ENCODE data around the gene LIMS1. TPM values are rescaled to one million over a fixed set of nuclear protein-coding genes. Genes with fewer than 3 reads are reported as not detected.

The LIMS1 gene
- total RNA-seq, 2 donors from 2014 or later: 82.9 to 90.4 TPM

GRCh38 chr2:108616318-108616717 lies 82.0 kb downstream of the LIMS1 start:
- H3K9me3 ChIP-seq: no peaks in the 10 kb centered on the region
- WGBS: 86% methylated on average over 5 of the region's 5 CpGs
- peak overlapping the region; percentile 39 to 41 for H3K27ac ChIP-seq
- no peaks in the 10 kb centered on the region for H3K36me3 ChIP-seq
- no peak for DNase-seq (ENCODE audit: low spot score)
- no peaks in the 10 kb centered on the region for H3K27me3 ChIP-seq (replicated peaks; ENCODE audit: insufficient read depth)
- intact Hi-C loops (cut with DNase I): no loop called here
- H3K4me3 ChIP-seq: no peak overlapping the region
- H3K4me1 ChIP-seq (replicated peaks): peaks cover 30% of the 10 kb centered on the region
- no peak for TF ChIP-seq POLR2A (IDR thresholded peaks at IDR 0.05)
- TF ChIP-seq, protein P1, sequence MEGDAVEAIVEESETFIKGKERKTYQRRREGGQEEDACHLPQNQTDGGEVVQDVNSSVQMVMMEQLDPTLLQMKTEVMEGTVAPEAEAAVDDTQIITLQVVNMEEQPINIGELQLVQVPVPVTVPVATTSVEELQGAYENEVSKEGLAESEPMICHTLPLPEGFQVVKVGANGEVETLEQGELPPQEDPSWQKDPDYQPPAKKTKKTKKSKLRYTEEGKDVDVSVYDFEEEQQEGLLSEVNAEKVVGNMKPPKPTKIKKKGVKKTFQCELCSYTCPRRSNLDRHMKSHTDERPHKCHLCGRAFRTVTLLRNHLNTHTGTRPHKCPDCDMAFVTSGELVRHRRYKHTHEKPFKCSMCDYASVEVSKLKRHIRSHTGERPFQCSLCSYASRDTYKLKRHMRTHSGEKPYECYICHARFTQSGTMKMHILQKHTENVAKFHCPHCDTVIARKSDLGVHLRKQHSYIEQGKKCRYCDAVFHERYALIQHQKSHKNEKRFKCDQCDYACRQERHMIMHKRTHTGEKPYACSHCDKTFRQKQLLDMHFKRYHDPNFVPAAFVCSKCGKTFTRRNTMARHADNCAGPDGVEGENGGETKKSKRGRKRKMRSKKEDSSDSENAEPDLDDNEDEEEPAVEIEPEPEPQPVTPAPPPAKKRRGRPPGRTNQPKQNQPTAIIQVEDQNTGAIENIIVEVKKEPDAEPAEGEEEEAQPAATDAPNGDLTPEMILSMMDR (IDR thresholded peaks at IDR 0.05): no peak
- TF ChIP-seq POLR2AphosphoS5 (IDR thresholded peaks at IDR 0.05): no peak

GRCh38 chr2:108616751-108617161 lies 82.5 kb downstream of the LIMS1 start:
- WGBS: 9% methylated on average over 2 of the region's 2 CpGs
- Histone ChIP-seq H3K27ac (peak overlapping the region; percentile 39 to 41), H3K4me3 (no peak overlapping the region), H3K9me3 (no peaks in the 10 kb centered on the region), H3K36me3 (no peaks in the 10 kb centered on the region), H3K27me3 (replicated peaks; ENCODE audit: insufficient read depth) (no peaks in the 10 kb centered on the region), H3K4me1 (replicated peaks) (peaks cover 30% of the 10 kb centered on the region)
- DNase-seq (ENCODE audit: low spot score): peak; percentile 82
- TF ChIP-seq POLR2A (IDR thresholded peaks at IDR 0.05): no peak
- TF ChIP-seq, protein P1 (IDR thresholded peaks at IDR 0.05): no peak
- TF ChIP-seq POLR2AphosphoS5 (IDR thresholded peaks at IDR 0.05): peak; percentile 84
- intact Hi-C loops (cut with DNase I): no loop called here

DNA sequence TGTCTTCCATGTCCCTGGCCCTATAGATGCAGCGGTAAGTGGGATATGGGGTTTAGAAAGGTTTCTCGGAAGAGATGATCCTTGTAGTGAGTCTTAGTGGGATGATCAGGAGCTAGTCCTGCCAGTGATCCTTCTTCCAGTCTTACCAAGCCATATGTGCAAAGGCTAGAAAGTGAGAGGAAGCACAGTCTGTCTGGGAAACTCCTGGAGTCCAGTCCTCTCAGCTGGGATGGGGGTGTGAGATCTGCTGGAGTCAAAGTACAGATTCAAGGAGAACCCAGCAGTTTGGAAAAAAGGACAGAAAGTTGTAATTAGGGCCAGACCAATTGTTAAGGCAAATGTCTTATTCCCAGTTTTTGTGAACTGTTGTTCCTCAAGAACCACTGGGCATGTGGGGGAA lies 83.3 kb downstream of the LIMS1 start:
- H3K4me1 ChIP-seq (replicated peaks): peaks cover 29% of the 10 kb centered on the region
- no peaks in the 10 kb centered on the region for H3K27me3 ChIP-seq (replicated peaks; ENCODE audit: insufficient read depth)
- TF ChIP-seq POLR2AphosphoS5 (IDR thresholded peaks at IDR 0.05) (no peak), POLR2A (IDR thresholded peaks at IDR 0.05) (no peak)
- TF ChIP-seq, protein P1 (IDR thresholded peaks at IDR 0.05): no peak
- H3K4me3 ChIP-seq: no peak overlapping the region
- no peaks in the 10 kb centered on the region for H3K9me3 ChIP-seq
- WGBS: 72% methylated on average over 2 of the region's 2 CpGs
- DNase-seq (ENCODE audit: low spot score): no peak
- intact Hi-C loops (cut with DNase I): no loop called here
- H3K27ac ChIP-seq: peak overlapping the region in 1 of 2 donors; percentile 39
- H3K36me3 ChIP-seq: no peaks in the 10 kb centered on the region

DNA sequence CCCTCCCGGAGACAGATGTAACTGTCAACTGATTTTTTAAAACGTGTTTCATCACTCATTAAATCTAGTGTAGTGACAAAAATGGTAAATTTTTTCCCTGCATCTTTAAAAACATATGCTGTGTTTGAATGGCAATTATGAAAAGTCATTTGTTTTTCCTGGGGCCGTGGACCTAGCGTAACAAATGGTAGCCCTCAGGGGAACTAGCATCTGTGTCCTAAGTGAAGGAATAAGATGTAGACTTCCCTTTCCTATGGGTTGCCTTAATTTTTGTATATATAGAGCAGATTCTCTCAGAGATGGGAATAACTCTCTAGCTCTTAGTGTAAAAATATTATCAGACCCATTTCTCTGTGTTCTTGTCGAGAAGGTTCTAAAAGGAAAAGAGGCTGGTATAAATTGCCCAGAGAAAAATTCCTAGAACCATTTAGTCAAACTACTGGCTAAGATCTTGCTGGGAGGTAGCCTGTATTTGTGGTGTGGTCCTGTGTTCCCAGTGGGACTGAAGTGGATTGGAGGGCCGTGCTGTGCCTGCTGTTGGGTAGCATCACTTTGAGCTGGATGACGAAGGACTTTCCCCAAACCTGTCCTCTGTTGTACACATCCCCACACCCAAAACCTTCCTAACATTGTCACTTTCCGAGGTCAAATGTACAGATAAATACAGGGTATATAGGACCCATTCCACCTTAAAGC lies 85.8 kb downstream of the LIMS1 start:
- no peaks in the 10 kb centered on the region for H3K27me3 ChIP-seq (replicated peaks; ENCODE audit: insufficient read depth)
- intact Hi-C loops (cut with DNase I): no loop called here
- TF ChIP-seq, protein P1 (IDR thresholded peaks at IDR 0.05): no peak
- TF ChIP-seq POLR2AphosphoS5 (IDR thresholded peaks at IDR 0.05) (no peak), POLR2A (IDR thresholded peaks at IDR 0.05) (no peak)
- peak overlapping the region in 1 of 2 donors; percentile 13 for H3K27ac ChIP-seq
- no peak overlapping the region for H3K4me3 ChIP-seq
- H3K4me1 ChIP-seq (replicated peaks): peaks cover 12% of the 10 kb centered on the region
- H3K9me3 ChIP-seq: no peaks in the 10 kb centered on the region
- no peaks in the 10 kb centered on the region for H3K36me3 ChIP-seq
- WGBS: 69% methylated on average over 8 of the region's 8 CpGs
- no peak for DNase-seq (ENCODE audit: low spot score)

DNA sequence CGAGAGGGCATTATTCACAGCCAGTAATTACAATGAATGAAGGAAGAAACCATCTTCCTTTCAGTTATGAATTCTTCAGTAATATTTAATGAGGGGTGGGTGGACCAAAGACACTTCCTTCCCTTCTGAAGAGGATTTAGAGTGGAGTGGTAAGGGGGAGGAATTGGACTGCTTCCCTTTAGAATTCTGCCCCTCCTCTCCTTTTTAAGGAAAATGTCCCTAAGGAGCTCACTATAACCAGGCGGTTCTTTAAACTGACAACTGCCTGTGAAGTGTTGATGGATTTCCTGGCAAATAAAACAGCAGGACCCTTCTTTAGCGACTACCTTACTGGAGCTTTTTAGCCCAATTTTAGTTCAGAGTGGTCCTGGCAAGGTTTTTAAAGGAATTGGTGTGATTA lies 86.4 kb downstream of the LIMS1 start:
- no peak for DNase-seq (ENCODE audit: low spot score)
- TF ChIP-seq POLR2AphosphoS5 (IDR thresholded peaks at IDR 0.05) (no peak), POLR2A (IDR thresholded peaks at IDR 0.05) (no peak)
- TF ChIP-seq, protein P1 (IDR thresholded peaks at IDR 0.05): no peak

More for the DNA sequence above, 86.4 kb downstream of the LIMS1 start:
- Histone ChIP-seq H3K4me3 (no peak overlapping the region), H3K9me3 (no peaks in the 10 kb centered on the region), H3K4me1 (replicated peaks) (peaks cover 9% of the 10 kb centered on the region), H3K36me3 (no peaks in the 10 kb centered on the region), H3K27ac (peak overlapping the region; percentile 7 to 13), H3K27me3 (replicated peaks; ENCODE audit: insufficient read depth) (no peaks in the 10 kb centered on the region)
- intact Hi-C loops (cut with DNase I): no loop called here
- WGBS: 50% methylated on average over 3 of the region's 3 CpGs

Measured in prostate gland (tissue), 2 donors.